ENCODE measurements around the gene NLRC5. TPM values are rescaled to one million over a fixed set of nuclear protein-coding genes. Genes with fewer than 3 reads are reported as not detected.

Gene NLRC5
- total RNA-seq, 4 donors from 2014 or later, result 32.4 to 57.9 (median 37.1) TPM

DNA sequence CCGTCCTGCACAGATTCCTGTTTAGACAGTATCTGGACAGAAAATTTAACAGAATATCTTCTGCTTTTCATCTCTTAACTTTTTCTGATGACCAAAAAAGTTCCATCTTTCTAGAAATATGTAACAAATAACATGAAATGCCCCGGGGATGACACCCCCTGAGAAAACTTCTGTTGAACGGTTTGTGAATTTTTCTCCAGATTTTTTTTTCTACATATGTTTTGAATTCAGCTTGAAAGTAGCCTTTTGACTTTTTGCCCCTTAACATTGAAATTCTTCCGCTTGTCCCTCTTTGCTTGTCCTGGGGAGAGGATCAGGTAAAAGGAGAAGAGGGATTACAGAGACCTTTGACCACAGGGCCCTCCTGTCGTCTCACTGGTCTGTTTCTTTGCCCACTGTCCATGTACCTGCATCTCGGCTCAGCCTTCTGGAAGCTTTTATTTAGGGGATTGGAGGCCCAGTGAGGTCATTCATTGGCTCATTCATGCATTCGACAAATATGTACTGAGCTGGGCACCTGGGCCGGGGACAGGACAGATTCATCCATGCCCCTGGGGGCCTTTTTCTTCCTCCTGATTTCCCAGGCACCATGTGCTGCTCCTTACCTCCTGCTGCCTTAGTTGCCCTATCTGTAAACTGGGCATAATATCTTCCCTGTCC, 83.4 kb downstream of the NLRC5 start:
- 48 to 53% methylated on average over 8 of the region's 8 CpGs for WGBS, 2 donors
- Histone ChIP-seq H3K36me3 (peaks cover 0 to 31% (median 0%) of the 10 kb centered on the region in 3 donors), H3K4me3 (no peak overlapping the region), H3K4me1 (peaks cover 0 to 8% (median 0%) of the 10 kb centered on the region in 4 donors), H3K27me3 (no peaks in the 10 kb centered on the region), H3K27ac (peak overlapping the region in 1 of 4 donors; percentile 28), H3K9me3 (no peaks in the 10 kb centered on the region)
- no peak for TF ChIP-seq POLR2A (IDR thresholded peaks at IDR 0.05)
- TF ChIP-seq EP300 (IDR thresholded peaks at IDR 0.05), result no peak
- TF ChIP-seq, protein P1, sequence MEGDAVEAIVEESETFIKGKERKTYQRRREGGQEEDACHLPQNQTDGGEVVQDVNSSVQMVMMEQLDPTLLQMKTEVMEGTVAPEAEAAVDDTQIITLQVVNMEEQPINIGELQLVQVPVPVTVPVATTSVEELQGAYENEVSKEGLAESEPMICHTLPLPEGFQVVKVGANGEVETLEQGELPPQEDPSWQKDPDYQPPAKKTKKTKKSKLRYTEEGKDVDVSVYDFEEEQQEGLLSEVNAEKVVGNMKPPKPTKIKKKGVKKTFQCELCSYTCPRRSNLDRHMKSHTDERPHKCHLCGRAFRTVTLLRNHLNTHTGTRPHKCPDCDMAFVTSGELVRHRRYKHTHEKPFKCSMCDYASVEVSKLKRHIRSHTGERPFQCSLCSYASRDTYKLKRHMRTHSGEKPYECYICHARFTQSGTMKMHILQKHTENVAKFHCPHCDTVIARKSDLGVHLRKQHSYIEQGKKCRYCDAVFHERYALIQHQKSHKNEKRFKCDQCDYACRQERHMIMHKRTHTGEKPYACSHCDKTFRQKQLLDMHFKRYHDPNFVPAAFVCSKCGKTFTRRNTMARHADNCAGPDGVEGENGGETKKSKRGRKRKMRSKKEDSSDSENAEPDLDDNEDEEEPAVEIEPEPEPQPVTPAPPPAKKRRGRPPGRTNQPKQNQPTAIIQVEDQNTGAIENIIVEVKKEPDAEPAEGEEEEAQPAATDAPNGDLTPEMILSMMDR (IDR thresholded peaks at IDR 0.05), result no peak
- DNase-seq (ENCODE audit: low spot score in 2 of 2), result no peak

GRCh38 chr16:57077714-57078113, 88.4 kb downstream of the NLRC5 start:
- H3K4me1 ChIP-seq, result no peaks in the 10 kb centered on the region
- H3K4me3 ChIP-seq, result no peak overlapping the region
- H3K27ac ChIP-seq, result no peak overlapping the region
- 77% methylated on average over 7 of the region's 7 CpGs; no CpG with 5 or more reads in 1 of the 2 donors for WGBS, 2 donors
- TF ChIP-seq, protein P1 (IDR thresholded peaks at IDR 0.05), result no peak
- TF ChIP-seq POLR2A (IDR thresholded peaks at IDR 0.05) (no peak), EP300 (IDR thresholded peaks at IDR 0.05) (no peak)
- H3K9me3 ChIP-seq, result no peaks in the 10 kb centered on the region
- no peak for DNase-seq (ENCODE audit: low spot score in 2 of 2)
- H3K27me3 ChIP-seq, result no peaks in the 10 kb centered on the region
- peaks cover 0 to 61% (median 0%) of the 10 kb centered on the region in 3 donors for H3K36me3 ChIP-seq

- Histone ChIP-seq H3K4me3 (no peak overlapping the region), H3K27me3 (no peaks in the 10 kb centered on the region), H3K27ac (no peak overlapping the region), H3K36me3 (peaks cover 0 to 46% (median 0%) of the 10 kb centered on the region in 3 donors), H3K9me3 (no peaks in the 10 kb centered on the region), H3K4me1 (peaks cover 0 to 10% (median 4%) of the 10 kb centered on the region in 4 donors)
- TF ChIP-seq POLR2A (IDR thresholded peaks at IDR 0.05) (no peak), EP300 (IDR thresholded peaks at IDR 0.05) (no peak)
- DNase-seq (ENCODE audit: low spot score in 2 of 2), result no peak
Observed at GRCh38 chr16:57081744-57082143, 92.4 kb downstream of the NLRC5 start.

- 90 to 94% methylated on average over 6 of the region's 6 CpGs for WGBS, 2 donors
- H3K4me3 ChIP-seq, result no peak overlapping the region
Observed at GRCh38 chr16:57082664-57083063, 93.3 kb downstream of the NLRC5 start.

GRCh38 chr16:57083485-57084126, 94.2 kb downstream of the NLRC5 start:
- WGBS, 2 donors, result 71 to 79% methylated on average over 7 of the region's 7 CpGs
- DNase-seq (ENCODE audit: low spot score in 2 of 2), result no peak
- peak overlapping the region in 2 of 4 donors; percentile 11 to 55 for H3K27ac ChIP-seq
- H3K4me1 ChIP-seq, result peaks cover 0 to 10% (median 4%) of the 10 kb centered on the region in 4 donors
- peaks cover 0 to 33% (median 0%) of the 10 kb centered on the region in 3 donors for H3K36me3 ChIP-seq
- H3K9me3 ChIP-seq, result no peaks in the 10 kb centered on the region
- no peak for TF ChIP-seq EP300 (IDR thresholded peaks at IDR 0.05)
- TF ChIP-seq, protein P1 (IDR thresholded peaks at IDR 0.05), result no peak
- H3K4me3 ChIP-seq, result no peak overlapping the region
- H3K27me3 ChIP-seq, result no peaks in the 10 kb centered on the region

More at GRCh38 chr16:57082664-57083063, 93.3 kb downstream of the NLRC5 start:
- TF ChIP-seq POLR2A (IDR thresholded peaks at IDR 0.05) (no peak), EP300 (IDR thresholded peaks at IDR 0.05) (no peak)
- TF ChIP-seq, protein P1 (IDR thresholded peaks at IDR 0.05), result no peak
- no peak for DNase-seq (ENCODE audit: low spot score in 2 of 2)
- H3K4me1 ChIP-seq, result peaks cover 0 to 10% (median 4%) of the 10 kb centered on the region in 4 donors
- H3K36me3 ChIP-seq, result peaks cover 0 to 38% (median 0%) of the 10 kb centered on the region in 3 donors
- H3K27ac ChIP-seq, result no peak overlapping the region
- no peaks in the 10 kb centered on the region for H3K9me3 ChIP-seq
- H3K27me3 ChIP-seq, result no peaks in the 10 kb centered on the region

Data from tibial nerve (tissue), 4 donors.